Forelimb muscle (tissue), 1 donor: Measurements from ENCODE around the gene ULBP1. TPM values are rescaled to one million over a fixed set of nuclear protein-coding genes. Genes with fewer than 3 reads are reported as not detected.
"Not testable (repeated sequence)": the region's sequence is repeated elsewhere in the genome, so short reads cannot be mapped to it uniquely, and the experiment has no call there.

Source experiments
- DNase-seq: peaks from one replicate; pipeline ENCODE4 v3.0.0-alpha.2; 2013; ENCODE audit warnings: low read depth
- polyA plus RNA-seq: library from polyadenylated mRNA; unstranded; fragments of 120-200 nt; gene quantifications from one replicate; pipeline ENCODE4 v1.2.1, GENCODE V29; 2013; ENCODE audit not compliant: insufficient read length

The ULBP1 gene
- polyA plus RNA-seq, 1 donor, result 0.28 TPM

- no peak for DNase-seq
These were observed 30.3 kb upstream of the ULBP1 start for GRCh38 chr6:149933461-149933860.

DNA sequence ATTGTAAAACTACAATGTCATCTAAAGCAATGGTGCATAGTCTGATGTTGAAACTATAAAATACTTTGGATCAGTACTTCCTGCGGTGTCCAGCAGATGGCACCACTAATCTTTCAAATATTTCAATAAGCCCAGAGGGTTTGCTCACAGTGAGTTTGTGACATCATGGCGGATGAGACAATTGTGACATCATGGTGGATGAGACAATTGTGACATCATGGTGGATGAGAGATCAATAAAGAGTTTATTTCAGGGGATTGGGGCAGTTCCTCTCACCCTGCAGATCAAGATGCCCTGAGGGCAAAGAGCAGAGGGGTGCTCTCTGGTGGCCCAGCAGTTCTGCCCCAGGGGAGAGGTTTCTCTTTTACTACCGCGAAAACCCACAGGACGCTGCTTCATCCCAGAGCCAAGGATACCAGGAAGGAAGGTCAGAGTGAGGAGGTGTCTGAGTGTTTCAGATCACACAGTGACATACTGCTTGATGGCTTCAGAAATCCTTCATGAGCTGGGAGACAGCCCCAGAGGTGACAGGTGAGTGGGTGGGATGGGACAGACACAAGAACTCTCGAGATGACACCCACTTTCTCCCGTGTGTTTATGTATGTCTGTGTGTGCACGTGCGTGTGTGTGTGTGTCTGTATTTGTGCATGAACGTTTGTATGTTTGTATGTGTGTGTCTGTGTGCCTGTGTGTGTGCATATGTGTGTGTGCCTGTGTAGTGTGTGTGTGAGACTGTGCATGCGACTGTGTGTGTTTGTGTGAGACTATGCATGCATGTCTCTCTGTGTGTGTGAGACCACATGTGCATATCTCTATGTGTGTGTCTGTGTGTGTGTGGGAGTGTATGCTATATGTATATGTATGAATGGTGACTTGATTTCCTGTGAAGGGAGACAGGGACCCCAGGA is 29.2 kb upstream of the ULBP1 start:
- DNase-seq, result peak; percentile 24

DNA sequence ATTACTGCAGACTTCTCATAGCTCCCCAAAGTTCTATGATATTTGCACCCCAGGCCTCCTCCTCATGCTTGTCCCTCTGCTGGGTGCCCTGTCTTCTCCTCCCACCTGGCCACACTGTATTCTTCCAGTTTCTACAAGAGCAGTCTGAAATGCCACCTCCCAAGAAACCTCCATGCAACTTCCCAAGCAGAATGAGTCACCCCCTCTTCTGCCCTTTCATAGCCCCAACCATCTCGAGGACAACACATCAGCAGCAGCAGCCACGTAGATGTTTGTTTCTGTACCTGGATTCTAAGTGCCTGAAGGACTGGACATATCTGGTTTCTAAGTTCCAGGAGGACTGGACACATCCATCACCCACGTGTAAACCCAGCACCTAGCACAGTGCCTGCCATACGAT is 28.5 kb upstream of the ULBP1 start:
- DNase-seq, result no peak

DNA sequence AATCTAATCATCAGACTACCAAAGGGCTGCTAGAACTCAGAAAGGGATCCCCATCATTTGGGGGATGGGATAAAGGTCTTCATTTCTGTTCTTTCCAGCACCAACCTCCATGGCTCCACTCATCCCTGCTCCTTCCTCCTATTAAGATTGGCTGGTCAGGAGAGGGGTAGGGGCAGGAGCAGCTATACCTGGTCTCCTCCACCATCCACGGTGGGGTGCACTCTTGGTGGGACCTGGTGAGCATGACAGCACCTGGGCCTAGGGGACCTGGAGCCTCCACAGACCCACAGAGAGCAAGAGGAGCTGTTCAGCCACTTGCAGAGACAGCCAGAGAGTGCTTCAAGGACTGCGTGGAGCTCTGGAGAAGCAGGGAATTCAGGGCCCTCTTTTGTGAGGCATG is 28.1 kb upstream of the ULBP1 start:
- no peak for DNase-seq

- DNase-seq, result no peak
These were observed 27.0 kb upstream of the ULBP1 start for GRCh38 chr6:149936743-149937142.

DNA sequence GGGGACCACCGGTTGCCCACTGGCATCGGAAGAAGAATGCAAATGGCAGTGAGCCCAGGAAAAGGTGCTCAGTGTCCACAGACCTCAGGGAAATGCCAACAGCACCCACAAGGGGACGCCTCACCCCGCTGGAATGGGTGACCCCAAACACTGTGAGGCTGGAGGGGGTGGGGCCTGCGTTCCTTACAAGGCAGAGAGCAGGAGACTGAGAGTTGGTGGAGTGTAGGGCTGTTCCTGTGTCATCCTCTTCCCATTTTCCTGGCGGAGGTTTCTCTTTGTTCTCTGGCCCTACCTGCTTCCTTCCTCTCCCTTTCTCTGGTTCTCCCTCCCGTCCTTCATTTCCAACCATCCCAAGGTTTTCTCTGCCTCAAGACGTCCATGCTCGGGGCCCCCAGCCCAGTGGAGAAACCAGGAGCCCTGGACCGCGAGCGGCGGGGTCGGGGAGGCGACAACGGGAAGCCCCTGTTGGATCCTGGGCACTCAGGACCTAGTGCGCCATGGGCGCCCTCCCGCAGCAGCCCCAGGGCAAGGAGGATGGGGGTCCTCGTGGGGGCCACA is 25.7 kb upstream of the ULBP1 start:
- DNase-seq, result not testable (repeated sequence)

GRCh38 chr6:149938571-149939355 is 25.0 kb upstream of the ULBP1 start:
- DNase-seq, result no peak

DNA sequence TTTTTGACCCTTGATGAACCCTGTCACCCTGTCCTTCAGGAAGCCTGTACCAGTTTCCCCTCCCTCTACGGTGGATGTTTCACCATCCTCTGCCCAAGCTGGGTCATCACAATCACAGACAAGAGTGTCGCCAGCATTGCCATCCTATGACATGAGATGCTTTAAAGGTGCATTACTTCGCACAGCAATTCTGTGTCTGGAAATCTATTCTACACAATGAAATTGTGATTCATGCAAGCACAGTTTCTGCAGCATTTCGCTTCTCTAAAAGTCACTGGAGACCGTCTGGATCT is 24.4 kb upstream of the ULBP1 start:
- no peak for DNase-seq

GRCh38 chr6:149939909-149940671 is 23.7 kb upstream of the ULBP1 start:
- no peak for DNase-seq

- no peak for DNase-seq
These were observed 23.1 kb upstream of the ULBP1 start for GRCh38 chr6:149940672-149940982.

DNA sequence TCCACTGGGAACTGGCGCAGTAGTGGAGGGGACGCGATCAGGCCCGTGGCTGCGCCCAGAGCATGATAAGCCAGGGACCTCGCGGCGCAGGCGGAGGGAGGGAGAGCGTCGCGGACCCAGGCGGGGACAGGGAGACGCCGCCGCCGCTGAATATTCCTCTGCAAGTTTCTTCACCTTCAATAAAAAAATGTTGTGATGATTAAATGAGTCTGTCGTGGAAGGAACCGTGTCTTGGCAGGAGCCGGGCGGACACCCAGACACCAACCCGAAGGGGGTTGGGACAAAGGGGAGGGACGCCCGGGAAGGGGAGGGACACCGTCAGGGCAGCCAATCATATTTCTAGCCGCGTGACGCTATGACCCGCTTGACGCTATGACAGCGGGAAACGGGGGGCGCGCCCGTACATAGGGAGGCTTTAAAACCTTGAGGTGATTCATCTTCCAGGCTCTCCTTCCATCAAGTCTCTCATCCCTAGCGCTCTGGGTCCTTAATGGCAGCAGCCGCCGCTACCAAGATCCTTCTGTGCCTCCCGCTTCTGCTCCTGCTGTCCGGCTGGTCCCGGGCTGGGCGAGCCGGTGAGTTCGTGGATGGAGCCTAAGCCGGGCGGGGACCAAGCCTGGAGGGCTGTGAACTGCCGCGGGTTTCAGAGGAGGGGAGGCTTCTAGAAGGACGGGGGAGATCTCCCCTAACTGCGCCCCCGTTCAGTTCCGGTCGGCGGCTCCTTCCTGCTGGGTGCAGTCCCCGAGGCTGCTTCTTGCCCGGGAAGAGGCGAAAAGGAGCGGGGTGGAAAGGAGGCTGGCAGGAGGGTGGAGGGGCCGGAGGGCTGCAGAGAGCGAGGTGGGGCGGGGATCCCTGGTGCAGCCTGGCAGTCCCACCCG is 21.9 kb upstream of the ULBP1 start, which contains the start of gene ULBP2:
Gene ULBP2, plus strand, starts transcription at position 432 of the 878 bp plus-strand sequence. Its CDS starts 59 bp downstream, at position 491.
- DNase-seq, result peak; percentile 40

DNA sequence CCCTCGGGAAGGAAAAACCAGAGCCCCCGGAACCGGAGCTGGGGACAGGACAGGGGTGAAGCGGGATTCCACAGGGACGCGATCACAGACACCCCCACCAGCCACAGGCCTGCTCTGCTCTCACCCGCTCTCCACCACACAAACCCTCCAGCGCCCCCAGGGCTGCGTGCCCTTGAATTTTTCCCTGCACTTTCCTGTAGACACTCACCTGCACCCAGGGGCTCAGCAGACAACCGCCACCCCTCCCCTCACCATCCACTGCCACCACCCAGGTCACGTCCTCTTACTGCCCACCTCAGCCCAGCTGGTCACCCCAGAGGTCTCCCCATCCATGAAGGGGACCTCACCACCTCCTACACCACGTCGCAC is 21.3 kb upstream of the ULBP1 start:
- DNase-seq, result no peak

DNA sequence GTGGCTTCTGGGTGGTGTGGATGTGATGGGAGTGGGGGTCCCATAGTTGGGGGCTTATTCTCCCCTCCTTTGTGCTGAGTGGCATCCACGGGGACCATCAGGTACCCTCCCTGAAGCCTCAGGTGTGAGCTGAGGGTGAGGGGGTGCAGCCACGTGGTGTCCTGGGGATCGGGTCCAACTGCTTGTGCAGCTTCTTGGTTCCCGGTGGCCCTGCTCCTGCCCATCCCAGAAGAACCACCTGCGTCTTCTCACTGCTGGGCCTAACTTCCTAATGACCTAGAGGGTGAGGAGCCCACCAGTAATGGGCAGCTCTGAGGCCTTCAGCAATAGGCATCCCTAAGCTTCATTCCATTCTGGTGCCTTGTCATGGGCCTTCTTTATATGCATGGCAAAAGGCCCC is 20.4 kb upstream of the ULBP1 start:
- DNase-seq, result not testable (repeated sequence)

DNA sequence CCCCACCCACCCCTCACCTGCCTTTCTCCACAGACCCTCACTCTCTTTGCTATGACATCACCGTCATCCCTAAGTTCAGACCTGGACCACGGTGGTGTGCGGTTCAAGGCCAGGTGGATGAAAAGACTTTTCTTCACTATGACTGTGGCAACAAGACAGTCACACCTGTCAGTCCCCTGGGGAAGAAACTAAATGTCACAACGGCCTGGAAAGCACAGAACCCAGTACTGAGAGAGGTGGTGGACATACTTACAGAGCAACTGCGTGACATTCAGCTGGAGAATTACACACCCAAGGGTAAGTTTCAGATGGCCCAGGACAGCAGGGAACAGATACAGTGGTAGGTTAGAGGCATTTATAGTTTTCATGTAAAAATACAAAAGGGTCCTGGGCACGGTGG is 18.5 kb upstream of the ULBP1 start:
- not testable (repeated sequence) for DNase-seq

DNA sequence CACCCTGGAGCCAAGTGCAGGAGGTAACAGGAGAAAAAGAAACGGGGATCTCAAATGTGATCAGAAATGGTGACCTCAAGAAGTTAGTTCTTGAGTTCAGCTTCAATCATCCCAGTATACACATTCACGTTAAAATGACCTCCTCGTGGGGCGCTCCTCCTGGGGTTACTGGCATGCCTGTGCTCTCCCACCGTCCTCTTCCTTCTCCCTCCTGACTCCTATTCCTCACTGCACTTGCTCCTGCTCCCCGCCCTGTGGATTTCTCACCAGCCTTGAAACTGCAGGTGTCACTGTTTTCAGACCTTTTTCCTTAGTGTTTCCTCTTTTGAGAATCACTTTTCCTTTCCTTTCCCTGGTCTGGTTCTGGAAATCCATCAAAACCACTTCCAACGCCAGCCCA is 17.1 kb upstream of the ULBP1 start:
- DNase-seq, result not testable (repeated sequence)

DNA sequence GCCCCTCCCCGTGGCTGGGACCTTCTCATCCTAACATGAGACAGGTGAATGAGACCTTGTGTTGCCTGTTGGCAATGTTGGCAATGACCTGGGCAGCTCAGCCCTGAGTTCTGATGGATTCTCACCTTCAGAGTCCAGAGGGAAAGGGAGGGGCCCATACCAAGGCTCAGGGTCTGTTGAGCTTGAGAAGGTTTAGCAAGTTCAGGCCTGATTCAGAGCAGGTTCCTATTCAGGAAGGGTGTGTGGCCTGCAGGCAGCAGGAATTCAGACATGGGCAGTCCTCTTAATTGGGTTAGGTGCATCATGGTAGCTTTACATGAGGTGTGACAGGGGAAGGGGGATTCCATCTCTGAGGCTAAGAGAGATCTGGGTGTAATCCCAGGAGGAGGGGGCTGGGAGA is 16.2 kb upstream of the ULBP1 start:
- DNase-seq, result not testable (repeated sequence)

DNA sequence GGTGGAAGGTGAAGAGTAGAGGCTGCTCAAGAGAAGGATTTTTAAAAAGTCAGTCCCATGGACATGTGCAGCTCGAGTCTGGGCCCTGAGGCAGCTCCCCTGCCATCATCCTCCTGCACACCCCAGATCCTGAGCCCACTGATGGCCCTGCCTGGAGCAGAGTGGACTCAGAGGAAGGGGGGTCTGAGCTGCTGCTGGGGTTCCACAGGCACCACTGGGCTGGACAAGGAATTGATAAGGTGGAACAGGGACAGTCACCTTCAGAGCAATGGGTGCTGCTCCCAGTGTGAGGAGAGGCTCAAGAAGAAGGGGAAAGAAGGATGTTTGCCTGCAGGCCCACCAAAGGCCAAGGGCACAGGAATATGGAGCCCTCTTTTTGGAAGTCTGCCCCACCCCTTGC is 15.7 kb upstream of the ULBP1 start:
- no peak for DNase-seq

DNA sequence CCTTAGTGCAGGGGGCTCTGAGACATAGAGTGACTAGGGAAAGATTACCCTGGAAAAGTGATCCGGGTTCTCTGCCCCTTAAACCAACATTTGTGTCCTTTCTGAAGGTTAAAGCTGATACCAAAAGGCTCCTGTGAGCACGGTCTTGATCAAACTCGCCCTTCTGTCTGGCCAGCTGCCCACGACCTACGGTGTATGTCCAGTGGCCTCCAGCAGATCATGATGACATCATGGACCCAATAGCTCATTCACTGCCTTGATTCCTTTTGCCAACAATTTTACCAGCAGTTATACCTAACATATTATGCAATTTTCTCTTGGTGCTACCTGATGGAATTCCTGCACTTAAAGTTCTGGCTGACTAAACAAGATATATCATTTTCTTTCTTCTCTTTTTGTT is 15.1 kb upstream of the ULBP1 start:
- DNase-seq, result no peak

DNA sequence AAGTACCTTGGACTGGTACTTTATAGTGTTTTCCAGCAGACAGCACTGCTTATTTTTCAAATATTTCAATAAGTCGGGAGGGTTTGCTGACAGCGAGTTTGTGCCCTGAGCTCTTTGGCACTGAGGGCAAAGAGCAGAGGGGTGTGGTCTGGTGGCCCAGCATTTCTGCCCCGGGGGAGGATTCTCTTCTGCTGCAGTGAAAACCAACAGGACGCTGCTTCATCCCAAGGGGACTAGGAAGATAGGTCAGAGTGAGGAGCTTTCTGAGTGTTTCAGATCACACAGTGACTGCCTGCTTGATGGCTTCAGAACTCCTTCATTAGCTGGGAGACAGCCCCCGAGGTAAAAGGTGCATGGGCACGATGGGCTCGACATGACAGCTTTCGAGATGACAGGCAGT is 13.3 kb upstream of the ULBP1 start:
- no peak for DNase-seq

- DNase-seq, result no peak
These were observed 12.6 kb upstream of the ULBP1 start for GRCh38 chr6:149951096-149951495.

GRCh38 chr6:149951626-149952025 is 12.1 kb upstream of the ULBP1 start:
- no peak for DNase-seq
